Neural cell (in vitro differentiated cells): Measurements from ENCODE around the gene STK10. TPM values are rescaled to one million over a fixed set of nuclear protein-coding genes. Genes with fewer than 3 reads are reported as not detected.

ENCODE experiments used
- H2AFZ ChIP-seq: fragments of 200-600, 300-800 bp; sonication (generic), shearing (Covaris generic); 2 replicates; pipeline ENCODE4 v1.6.0; 2014; ENCODE audit warnings: low read depth, mild to moderate bottlenecking, antibody characterized with exemption, low read length, moderate library complexity
- H3F3A ChIP-seq: fragments of 200-600 bp; shearing (Covaris generic); 2 replicates; pipeline ENCODE4 v1.6.1; 2016; ENCODE audit warnings: mild to moderate bottlenecking, moderate library complexity, mixed read lengths, antibody characterized with exemption, low read length; ENCODE audit not compliant: insufficient read depth, poor library complexity, severe bottlenecking
- H3K27ac ChIP-seq: fragments of 200-600, 300-800 bp; sonication (generic), shearing (Covaris generic); 2 replicates; pipeline ENCODE4 v1.5.1; 2014; ENCODE audit warnings: mild to moderate bottlenecking, low read length, moderate library complexity
- H3K27me3 ChIP-seq: fragments of 300-800, 200-600 bp; sonication (generic), shearing (Covaris generic); 2 replicates; pipeline ENCODE4 v1.6.0; 2014; ENCODE audit warnings: mild to moderate bottlenecking, low read depth, low read length, moderate library complexity; ENCODE audit not compliant: insufficient read depth
- H3K36me3 ChIP-seq: fragments of 300-800, 200-600 bp; sonication (generic), shearing (Covaris generic); 2 replicates; pipeline ENCODE4 v1.5.1; 2014; ENCODE audit warnings: mild to moderate bottlenecking, antibody characterized with exemption, low read length, moderate library complexity; ENCODE audit not compliant: insufficient read depth
- H3K4me2 ChIP-seq: fragments of 300-800, 200-600 bp; sonication (generic), shearing (Covaris generic); 2 replicates; pipeline ENCODE4 v1.6.0; 2014; ENCODE audit warnings: mild to moderate bottlenecking, low read length
- H3K4me3 ChIP-seq: fragments of 300-800, 200-600 bp; sonication (generic), shearing (Covaris generic); 2 replicates; pipeline ENCODE4 v1.5.1; 2014; ENCODE audit warnings: mild to moderate bottlenecking, low read length, moderate library complexity
- H3K79me2 ChIP-seq: fragments of 200-600 bp; shearing (Covaris generic); replicated peaks from 2 replicates; pipeline ENCODE4 v1.6.0; 2014; ENCODE audit warnings: mild to moderate bottlenecking, low read length, moderate library complexity; ENCODE audit not compliant: insufficient read depth
- H3K9ac ChIP-seq: fragments of 300-800, 200-600 bp; sonication (generic), shearing (Covaris generic); 2 replicates; pipeline ENCODE4 v1.6.1; 2016; ENCODE audit warnings: mild to moderate bottlenecking, low read length, mixed read lengths
- H3K9me2 ChIP-seq: fragments of 200-600 bp; shearing (Covaris generic); 2 replicates; pipeline ENCODE4 v1.6.1; 2016; ENCODE audit warnings: mild to moderate bottlenecking, low read length, mixed read lengths; ENCODE audit not compliant: insufficient read depth
- H3K9me3 ChIP-seq: fragments of 200-600, 300-800 bp; sonication (generic), shearing (Covaris generic); 2 replicates; pipeline ENCODE4 v1.6.1; 2016; ENCODE audit warnings: mild to moderate bottlenecking, mixed run types, low read length, moderate library complexity, mixed read lengths
- H4K20me1 ChIP-seq: fragments of 200-600 bp; shearing (Covaris generic); 2 replicates; pipeline ENCODE4 v1.6.1; 2016; ENCODE audit warnings: mild to moderate bottlenecking, mixed run types; ENCODE audit not compliant: insufficient read depth
- CTCF ChIP-seq: fragments of 450-650 bp; IDR thresholded peaks from 2 replicates; pipeline ENCODE4 v1.5.1; 2014; ENCODE audit warnings: antibody characterized with exemption, mild to moderate bottlenecking, moderate library complexity; ENCODE audit not compliant: poor library complexity, severe bottlenecking
- EP300 ChIP-seq: fragments of 450-650 bp; conservative IDR thresholded peaks from 2 replicates; pipeline ENCODE4 v1.6.1; 2014; ENCODE audit warnings: antibody characterized with exemption, mild to moderate bottlenecking, moderate library complexity; ENCODE audit not compliant: poor library complexity, severe bottlenecking
- EZH2 ChIP-seq: fragments of 200-600, 300-800 bp; shearing (Covaris generic), sonication (generic); IDR thresholded peaks from 2 replicates; pipeline ENCODE4 v1.6.1; 2014; ENCODE audit warnings: antibody characterized with exemption, low read length, borderline replicate concordance, mild to moderate bottlenecking; ENCODE audit not compliant: insufficient read depth, poor library complexity, severe bottlenecking
- MXI1 ChIP-seq: fragments of 450-650 bp; conservative IDR thresholded peaks from 2 replicates; pipeline ENCODE4 v1.6.1; 2014; ENCODE audit warnings: antibody characterized with exemption, mild to moderate bottlenecking; ENCODE audit not compliant: poor library complexity, severe bottlenecking
- POLR2AphosphoS5 ChIP-seq: IDR thresholded peaks from 2 replicates; pipeline ENCODE4 v1.6.1; 2012
- RAD21 ChIP-seq: fragments of 450-650 bp; conservative IDR thresholded peaks from 2 replicates; pipeline ENCODE4 v1.6.1; 2014; ENCODE audit warnings: antibody characterized with exemption, mild to moderate bottlenecking, moderate library complexity
- REST ChIP-seq: IDR thresholded peaks from 2 replicates; pipeline ENCODE4 v1.6.1; 2012; ENCODE audit warnings: borderline replicate concordance
- SMC3 ChIP-seq: fragments of 450-650 bp; conservative IDR thresholded peaks from 2 replicates; pipeline ENCODE4 v1.6.1; 2014; ENCODE audit warnings: antibody characterized with exemption, mild to moderate bottlenecking, moderate library complexity; ENCODE audit not compliant: poor library complexity
- TAF1 ChIP-seq: IDR thresholded peaks from 2 replicates; pipeline ENCODE4 v1.6.1; 2012; ENCODE audit warnings: low read depth
- polyA plus RNA-seq: library from polyadenylated mRNA; depleted of rRNA; stranded (reverse); fragments of >200 nt; gene quantifications from 2 replicates; pipeline ENCODE4 v1.2.3, GENCODE V29; 2014

STK10 gene
- polyA plus RNA-seq, 1 donor from 2014 or later: 8.2 TPM

GRCh38 chr5:172110260-172110815 is 77.7 kb downstream of the STK10 start:
- no peaks in the 10 kb centered on the region for H4K20me1 ChIP-seq
- H3K27ac ChIP-seq: no peak overlapping the region
- no peaks in the 10 kb centered on the region for H3K36me3 ChIP-seq
- TF ChIP-seq MXI1 (no peak), CTCF (no peak), POLR2AphosphoS5 (no peak), TAF1 (no peak), EZH2 (no peak), REST (no peak)
- H3F3A ChIP-seq: no peaks in the 10 kb centered on the region
- no peak overlapping the region for H3K9ac ChIP-seq
- no peak overlapping the region for H3K4me2 ChIP-seq
- no peak overlapping the region for H3K4me3 ChIP-seq
- no peaks in the 10 kb centered on the region for H3K79me2 ChIP-seq
- no peaks in the 10 kb centered on the region for H3K9me3 ChIP-seq
- no peaks in the 10 kb centered on the region for H3K9me2 ChIP-seq
- no peaks in the 10 kb centered on the region for H3K27me3 ChIP-seq
- no peak overlapping the region for H2AFZ ChIP-seq

- Histone ChIP-seq H2AFZ (no peak overlapping the region), H3K9me2 (no peaks in the 10 kb centered on the region), H3K79me2 (no peaks in the 10 kb centered on the region), H3F3A (no peaks in the 10 kb centered on the region), H3K9me3 (no peaks in the 10 kb centered on the region), H3K27ac (no peak overlapping the region), H3K36me3 (no peaks in the 10 kb centered on the region), H3K4me3 (no peak overlapping the region), H4K20me1 (no peaks in the 10 kb centered on the region), H3K27me3 (no peaks in the 10 kb centered on the region), H3K9ac (no peak overlapping the region), H3K4me2 (no peak overlapping the region)
- TF ChIP-seq EZH2 (no peak), REST (no peak), TAF1 (no peak), EP300 (no peak), RAD21 (no peak), POLR2AphosphoS5 (no peak), SMC3 (no peak), MXI1 (no peak), CTCF (no peak)
These were observed 78.3 kb downstream of the STK10 start for GRCh38 chr5:172109749-172110148.
